H54 (cell line): ENCODE results near the gene P2RX3.

Experiments used
- DNase-seq: peaks from one replicate; pipeline ENCODE4 v3.0.0; 2011; ENCODE audit warnings: low spot score, mixed read lengths; ENCODE audit not compliant: insufficient read length
- FAIRE-seq: peaks from 3 replicates; lab custom pipeline; 2011; peaks lifted over from hg19 to GRCh38; lab: Jason Lieb, UNC
- POLR2A ChIP-seq: IDR thresholded peaks from 2 replicates; pipeline ENCODE4 v1.6.1; 2011; ENCODE audit warnings: low read depth, mild to moderate bottlenecking, low read length

The P2RX3 gene

DNA sequence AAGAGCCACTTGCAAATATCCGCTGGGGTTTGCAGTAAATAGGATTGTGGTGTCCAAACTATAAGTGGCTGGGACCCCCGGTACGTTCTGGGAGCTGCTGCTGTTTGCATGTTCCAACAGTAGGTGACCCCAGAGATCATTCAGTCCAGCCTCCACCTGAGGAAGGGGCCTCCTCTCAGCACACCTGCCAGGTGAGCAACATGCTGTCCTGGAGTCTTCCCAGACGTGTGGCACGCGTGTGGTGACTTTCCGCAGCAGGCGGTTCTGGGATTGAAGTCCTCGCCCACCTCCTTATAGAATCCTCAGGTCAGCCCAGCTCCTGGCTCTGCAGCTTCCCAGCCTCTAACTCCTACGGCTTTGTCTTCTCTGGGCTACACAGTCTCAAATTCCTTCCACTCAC lies 6.7 kb downstream of the P2RX3 start:
- FAIRE-seq, result no peak
- TF ChIP-seq POLR2A, result no peak
- no peak for DNase-seq

DNA sequence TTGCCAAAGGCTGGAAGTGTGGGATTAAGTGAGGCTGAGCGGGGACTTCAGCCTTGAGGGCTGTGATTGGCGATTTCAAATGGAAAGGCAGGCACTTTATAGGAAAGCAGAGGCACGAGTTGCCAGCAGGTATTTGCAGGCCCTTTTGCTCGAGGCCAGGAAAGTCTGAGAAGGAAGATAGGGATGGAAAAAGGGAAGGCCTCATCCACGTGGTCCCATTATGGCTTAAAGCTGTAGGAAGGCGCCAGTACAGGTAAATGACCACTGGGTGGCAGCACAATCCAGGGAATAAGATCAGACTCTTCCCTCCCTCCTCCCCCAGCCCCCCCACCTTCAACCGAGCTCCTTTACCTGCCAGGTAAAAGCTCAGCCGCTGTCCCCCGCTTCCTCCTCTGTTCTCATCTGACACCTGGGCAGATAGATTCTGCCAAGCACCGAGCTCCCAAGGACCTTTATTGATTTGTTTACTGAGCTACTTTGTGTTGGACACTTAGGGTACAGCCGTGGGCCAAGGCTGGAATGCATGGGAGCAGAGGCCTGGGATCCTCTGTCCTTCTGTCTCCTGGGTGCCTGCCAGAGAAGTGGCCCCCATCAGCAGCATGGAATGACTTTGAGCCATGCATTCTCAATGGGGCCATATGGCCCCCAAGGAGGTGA lies 7.5 kb downstream of the P2RX3 start:
- no peak for TF ChIP-seq POLR2A
- FAIRE-seq (no peak), DNase-seq (peak; percentile 58)

DNA sequence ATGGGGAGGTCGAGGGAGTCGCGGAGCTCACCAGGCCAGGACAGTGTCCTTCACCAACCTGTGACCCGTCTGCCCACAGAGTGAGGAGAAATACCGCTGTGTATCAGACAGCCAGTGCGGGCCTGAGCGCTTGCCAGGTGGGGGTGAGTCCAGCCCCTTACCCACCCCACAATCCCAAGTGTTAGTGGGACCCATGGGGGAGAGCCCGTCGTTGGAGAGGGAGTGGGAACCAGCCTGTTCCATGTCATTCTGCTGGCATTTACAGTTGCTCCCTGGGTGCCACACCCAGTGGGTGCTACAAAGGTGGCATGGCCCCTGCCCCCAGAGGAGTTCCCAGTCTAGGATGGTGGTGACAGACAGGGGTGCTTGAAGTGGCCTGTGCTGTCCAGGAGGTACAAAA lies 9.2 kb downstream of the P2RX3 start:
- no peak for DNase-seq
- no peak for TF ChIP-seq POLR2A
- FAIRE-seq, result no peak

DNA sequence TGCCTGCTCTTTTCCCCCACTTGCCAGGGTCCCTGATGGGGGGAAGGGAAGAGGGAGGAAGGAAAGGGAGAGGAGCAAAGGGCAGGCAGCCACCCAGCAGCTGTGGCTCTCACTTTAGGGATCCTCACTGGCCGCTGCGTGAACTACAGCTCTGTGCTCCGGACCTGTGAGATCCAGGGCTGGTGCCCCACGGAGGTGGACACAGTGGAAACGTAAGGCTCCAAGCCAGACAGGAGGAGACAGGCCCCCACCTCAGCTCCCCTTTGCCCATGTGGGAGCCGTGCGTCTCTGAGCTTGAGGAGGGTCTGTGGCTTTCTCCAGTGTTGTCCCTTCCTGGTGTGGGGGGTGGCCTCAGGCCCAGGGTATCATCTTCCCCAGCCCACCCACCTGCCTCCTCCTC lies 9.9 kb downstream of the P2RX3 start:
- FAIRE-seq, result no peak
- no peak for TF ChIP-seq POLR2A
- no peak for DNase-seq

GRCh38 chr11:57348636-57349313 lies 10.6 kb downstream of the P2RX3 start:
- DNase-seq, result peak; percentile 44
- no peak for FAIRE-seq
- no peak for TF ChIP-seq POLR2A

- no peak for FAIRE-seq
- TF ChIP-seq POLR2A, result no peak
- DNase-seq, result peak; percentile 81
Observed at GRCh38 chr11:57349491-57350274, 11.5 kb downstream of the P2RX3 start.

- no peak for TF ChIP-seq POLR2A
- DNase-seq (no peak), FAIRE-seq (no peak)
Observed at GRCh38 chr11:57353036-57353435, 14.9 kb downstream of the P2RX3 start.

GRCh38 chr11:57353446-57353845 lies 15.3 kb downstream of the P2RX3 start:
- no peak for DNase-seq
- TF ChIP-seq POLR2A, result no peak
- no peak for FAIRE-seq

DNA sequence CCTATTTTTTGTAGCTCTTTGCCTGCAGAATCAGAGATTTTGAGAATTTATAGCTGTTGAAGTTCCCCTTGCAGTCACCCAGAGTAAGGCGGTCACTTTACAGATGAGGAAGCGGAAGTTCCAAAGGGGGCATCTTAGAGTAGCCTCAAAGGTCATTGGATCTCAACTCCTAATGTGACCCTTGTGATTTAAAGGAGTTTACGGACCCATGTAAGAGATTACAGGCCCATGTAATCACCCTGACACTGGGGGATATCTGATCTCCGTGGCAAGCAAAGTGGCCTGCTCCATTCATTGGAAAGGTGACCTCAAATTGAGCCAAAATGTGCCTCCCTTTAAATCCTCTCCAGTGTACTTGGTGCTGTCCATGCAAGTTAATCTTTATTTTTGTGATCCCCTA lies 15.7 kb downstream of the P2RX3 start:
- DNase-seq (no peak), FAIRE-seq (no peak)
- no peak for TF ChIP-seq POLR2A

- DNase-seq (no peak), FAIRE-seq (no peak)
- no peak for TF ChIP-seq POLR2A
Observed at GRCh38 chr11:57354699-57355098, 16.5 kb downstream of the P2RX3 start.

- TF ChIP-seq POLR2A, result no peak
- no peak for FAIRE-seq
- no peak for DNase-seq
Observed at GRCh38 chr11:57356268-57356667, 18.1 kb downstream of the P2RX3 start.

DNA sequence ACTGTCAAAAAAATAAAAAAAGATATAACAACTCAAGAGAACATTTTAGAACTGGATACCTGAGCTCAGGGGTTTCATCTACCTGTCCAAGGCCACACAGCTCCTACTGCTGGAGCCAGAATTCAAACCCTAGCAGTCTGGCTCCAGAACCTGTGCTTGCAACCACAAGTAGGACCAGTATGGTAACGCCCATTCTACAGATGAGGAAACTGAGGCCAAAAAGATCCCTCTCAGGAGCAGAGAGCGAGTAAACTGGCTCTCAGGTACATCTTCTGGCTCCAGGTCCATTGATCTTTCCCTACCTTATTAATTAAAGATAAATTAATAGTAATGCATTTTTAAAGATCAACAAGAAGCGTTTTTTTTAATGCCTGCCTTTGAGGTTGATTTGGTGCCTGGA lies 19.2 kb downstream of the P2RX3 start:
- no peak for TF ChIP-seq POLR2A
- DNase-seq, result no peak
- FAIRE-seq, result no peak

DNA sequence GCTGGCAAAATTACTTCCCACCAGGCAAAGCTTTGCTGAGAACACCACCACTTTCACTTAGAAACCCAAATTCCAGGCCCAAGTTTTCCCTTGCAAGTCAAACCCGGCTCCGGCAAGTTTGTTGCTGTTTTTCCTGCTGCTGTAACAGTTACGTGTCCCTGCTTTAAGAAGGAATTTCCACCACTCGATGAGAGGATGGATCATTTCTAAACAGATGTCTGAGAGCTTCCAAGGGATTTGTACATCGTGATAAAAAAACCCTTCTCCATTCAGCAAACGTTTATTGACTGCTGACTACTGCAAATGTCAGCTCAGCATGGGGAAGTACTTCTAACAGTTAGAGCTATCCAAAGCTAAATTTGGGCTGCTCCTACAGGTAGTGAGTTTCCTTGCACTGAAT lies 19.7 kb downstream of the P2RX3 start:
- TF ChIP-seq POLR2A, result no peak
- no peak for DNase-seq
- FAIRE-seq, result no peak

DNA sequence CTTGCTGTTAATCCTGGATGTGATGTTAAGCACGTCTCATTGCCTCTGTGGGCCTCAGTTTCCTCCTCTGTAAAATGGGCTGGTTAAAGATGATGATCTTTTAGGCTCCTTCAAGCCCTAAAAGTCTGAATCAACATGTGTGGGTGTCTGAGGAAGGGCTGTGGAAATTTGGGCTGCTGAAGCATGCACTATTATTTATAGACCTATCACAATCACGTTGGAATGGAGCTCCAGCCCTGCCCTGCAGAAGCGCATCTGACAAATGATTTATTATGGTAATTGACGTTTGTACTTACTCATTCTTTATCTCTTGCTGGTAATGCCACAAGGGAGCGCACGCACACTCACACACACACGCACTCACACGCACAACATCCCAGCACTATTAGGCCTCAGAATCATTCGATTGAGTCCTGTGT lies 20.4 kb downstream of the P2RX3 start:
- DNase-seq (no peak), FAIRE-seq (no peak)
- TF ChIP-seq POLR2A, result no peak

DNA sequence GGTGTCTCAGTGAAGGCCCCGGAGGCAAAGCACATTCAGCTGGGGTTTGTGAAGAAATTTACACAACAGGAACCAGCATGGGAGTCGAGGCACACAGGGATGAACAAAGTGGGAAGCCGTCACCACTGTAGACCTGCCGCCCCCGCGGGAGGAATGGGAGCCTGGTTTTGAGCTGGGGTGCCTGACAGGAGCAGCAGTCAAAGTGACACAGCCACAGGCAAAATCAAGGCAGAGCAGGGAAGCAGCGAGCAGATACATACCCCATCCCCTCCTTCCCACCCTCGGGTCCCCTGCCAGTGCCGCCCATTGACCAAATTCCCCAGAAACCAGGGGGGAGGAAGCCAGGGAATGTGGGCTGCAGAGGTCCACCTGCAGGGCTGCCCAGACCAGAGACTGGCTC lies 20.8 kb downstream of the P2RX3 start:
- DNase-seq, result no peak
- no peak for FAIRE-seq
- no peak for TF ChIP-seq POLR2A
